Right lobe of liver (tissue), 4 donors: Measurements from ENCODE around the gene VKORC1L1.
"Not testable (repeated sequence)": the region's sequence is repeated elsewhere in the genome, so short reads cannot be mapped to it uniquely, and the experiment has no call there.

Experiments
- POLR2A ChIP-seq: fragments of 450-650 bp; IDR thresholded peaks from one replicate; pipeline ENCODE4 v1.6.1; 2017; ENCODE audit warnings: antibody characterized with exemption, mild to moderate bottlenecking
- TF ChIP-seq, protein P1 (sequence below), 4 donors: fragments of 200-600 bp in 3 of 4; fragments of 450-650 bp in 1 of 4; IDR thresholded peaks; one replicate each; pipeline versions ENCODE4 v1.5.1 to v1.8.0; 2016 to 2022; ENCODE audit warnings: antibody characterized with exemption in 4 of 4, mild to moderate bottlenecking in 2 of 4
- donor health status: DM: no; HTN: no; CAD: no.
- donor health status: DM: no; HTN: no; CAD: no.
- donor health status: DM: no; HTN: yes; CAD: no.

DNA sequence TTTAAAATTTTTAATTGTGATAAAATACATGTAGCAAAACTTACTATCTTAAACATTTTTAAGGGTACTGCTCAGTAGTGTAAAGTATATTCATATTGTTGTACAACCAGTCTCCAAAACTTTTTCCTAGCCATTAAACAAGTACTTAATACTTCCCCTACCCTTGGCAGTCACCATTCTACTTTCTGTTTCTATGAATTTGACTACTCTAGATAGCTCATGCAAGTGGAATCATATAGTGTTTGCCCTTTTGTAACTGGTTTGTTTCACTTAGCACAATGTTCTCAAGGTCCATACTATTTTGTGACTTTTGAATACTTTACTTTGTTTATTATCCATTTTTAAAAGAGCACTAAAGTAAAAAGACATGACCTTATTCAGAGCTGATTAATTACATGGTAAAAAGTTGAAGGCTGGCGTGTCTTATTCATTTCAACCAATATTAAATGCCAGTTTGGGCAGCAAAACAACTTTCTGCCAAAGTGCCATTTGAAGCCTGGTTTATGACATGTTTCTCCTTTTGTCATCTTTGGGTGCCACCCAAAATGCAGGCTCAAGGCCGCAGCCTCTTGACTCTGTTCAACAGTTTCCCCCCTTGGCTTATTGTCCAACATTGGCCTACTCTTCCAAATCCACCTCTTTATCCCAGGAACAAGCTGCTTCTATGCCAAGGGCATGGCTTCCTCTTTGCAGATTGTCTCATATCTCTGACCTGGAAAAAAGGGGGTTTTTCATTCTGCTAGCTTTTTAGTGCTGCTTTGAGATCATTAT, 26.0 kb downstream of the VKORC1L1 start:
- TF ChIP-seq, protein P1, sequence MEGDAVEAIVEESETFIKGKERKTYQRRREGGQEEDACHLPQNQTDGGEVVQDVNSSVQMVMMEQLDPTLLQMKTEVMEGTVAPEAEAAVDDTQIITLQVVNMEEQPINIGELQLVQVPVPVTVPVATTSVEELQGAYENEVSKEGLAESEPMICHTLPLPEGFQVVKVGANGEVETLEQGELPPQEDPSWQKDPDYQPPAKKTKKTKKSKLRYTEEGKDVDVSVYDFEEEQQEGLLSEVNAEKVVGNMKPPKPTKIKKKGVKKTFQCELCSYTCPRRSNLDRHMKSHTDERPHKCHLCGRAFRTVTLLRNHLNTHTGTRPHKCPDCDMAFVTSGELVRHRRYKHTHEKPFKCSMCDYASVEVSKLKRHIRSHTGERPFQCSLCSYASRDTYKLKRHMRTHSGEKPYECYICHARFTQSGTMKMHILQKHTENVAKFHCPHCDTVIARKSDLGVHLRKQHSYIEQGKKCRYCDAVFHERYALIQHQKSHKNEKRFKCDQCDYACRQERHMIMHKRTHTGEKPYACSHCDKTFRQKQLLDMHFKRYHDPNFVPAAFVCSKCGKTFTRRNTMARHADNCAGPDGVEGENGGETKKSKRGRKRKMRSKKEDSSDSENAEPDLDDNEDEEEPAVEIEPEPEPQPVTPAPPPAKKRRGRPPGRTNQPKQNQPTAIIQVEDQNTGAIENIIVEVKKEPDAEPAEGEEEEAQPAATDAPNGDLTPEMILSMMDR (IDR thresholded peaks at IDR 0.05), result not testable (repeated sequence)
- not testable (repeated sequence) for TF ChIP-seq POLR2A
